ENCODE measurements around the gene KPNB1.

The KPNB1 gene

GRCh38 chr17:47695429-47696376 lies 46.0 kb downstream of the KPNB1 start:
- in situ Hi-C loops (cut with HindIII; ENCODE audit: low sequenced_read_pairs) = no loop called here

GRCh38 chr17:47696717-47697642 lies 47.3 kb downstream of the KPNB1 start:
- in situ Hi-C loops (cut with HindIII; ENCODE audit: low sequenced_read_pairs) = no loop called here

- in situ Hi-C loops (cut with HindIII; ENCODE audit: low sequenced_read_pairs) = no loop called here
Measured at GRCh38 chr17:47697906-47698711, 48.4 kb downstream of the KPNB1 start.

GRCh38 chr17:47698749-47699535 lies 49.2 kb downstream of the KPNB1 start:
- in situ Hi-C loops (cut with HindIII; ENCODE audit: low sequenced_read_pairs) = no loop called here

GRCh38 chr17:47699536-47699840 lies 49.8 kb downstream of the KPNB1 start:
- in situ Hi-C loops (cut with HindIII; ENCODE audit: low sequenced_read_pairs) = no loop called here

GRCh38 chr17:47700471-47701449 lies 51.0 kb downstream of the KPNB1 start:
- in situ Hi-C loops (cut with HindIII; ENCODE audit: low sequenced_read_pairs) = no loop called here

GRCh38 chr17:47701608-47702007 lies 51.9 kb downstream of the KPNB1 start:
- in situ Hi-C loops (cut with HindIII; ENCODE audit: low sequenced_read_pairs) = no loop called here

- in situ Hi-C loops (cut with HindIII; ENCODE audit: low sequenced_read_pairs) = no loop called here
Measured at GRCh38 chr17:47702391-47702995, 52.8 kb downstream of the KPNB1 start.

- in situ Hi-C loops (cut with HindIII; ENCODE audit: low sequenced_read_pairs) = no loop called here
Measured at GRCh38 chr17:47703191-47703591, 53.5 kb downstream of the KPNB1 start.

GRCh38 chr17:47703671-47704070 lies 54.0 kb downstream of the KPNB1 start:
- in situ Hi-C loops (cut with HindIII; ENCODE audit: low sequenced_read_pairs) = no loop called here

- in situ Hi-C loops (cut with HindIII; ENCODE audit: low sequenced_read_pairs) = no loop called here
Measured at GRCh38 chr17:47704116-47704515, 54.4 kb downstream of the KPNB1 start.

- in situ Hi-C loops (cut with HindIII; ENCODE audit: low sequenced_read_pairs) = no loop called here
Measured at GRCh38 chr17:47704736-47705135, 55.0 kb downstream of the KPNB1 start.

GRCh38 chr17:47705536-47706530 lies 56.1 kb downstream of the KPNB1 start:
- in situ Hi-C loops (cut with HindIII; ENCODE audit: low sequenced_read_pairs) = no loop called here

GRCh38 chr17:47707056-47707804 lies 57.5 kb downstream of the KPNB1 start:
- in situ Hi-C loops (cut with HindIII; ENCODE audit: low sequenced_read_pairs) = no loop called here

- in situ Hi-C loops (cut with HindIII; ENCODE audit: low sequenced_read_pairs) = no loop called here
Measured at GRCh38 chr17:47707884-47708283, 58.2 kb downstream of the KPNB1 start.

GRCh38 chr17:47708312-47708863 lies 58.7 kb downstream of the KPNB1 start:
- in situ Hi-C loops (cut with HindIII; ENCODE audit: low sequenced_read_pairs) = no loop called here
